ENCODE results near the gene HS3ST3A1. TPM values are rescaled to one million over a fixed set of nuclear protein-coding genes. Genes with fewer than 3 reads are reported as not detected.

HS3ST3A1 gene
- total RNA-seq, 2 experiments from 2014 or later = not detected

DNA sequence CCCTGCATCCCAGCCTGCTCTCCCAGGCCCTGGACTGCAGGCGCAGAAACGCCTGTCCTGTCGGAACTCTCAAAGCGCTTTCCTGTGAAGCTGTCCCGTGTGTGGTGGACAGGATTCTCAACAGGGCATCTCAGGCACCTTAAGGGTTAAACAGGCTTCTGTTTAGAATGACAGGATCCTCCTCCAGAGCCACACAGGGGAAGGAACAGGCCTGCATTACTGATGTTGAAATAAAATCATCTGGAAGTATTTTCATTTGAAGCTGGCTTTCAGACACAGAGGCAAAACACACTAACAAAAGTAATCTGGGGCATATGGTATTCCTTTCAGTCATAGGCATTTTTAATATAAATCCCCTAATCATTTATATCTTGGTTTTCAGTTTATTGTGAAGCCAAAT, 7.4 kb downstream of the HS3ST3A1 start:
- Mint-ChIP-seq H3K9me3 (no peaks in the 10 kb centered on the region), H3K4me1 (peaks cover 9% of the 10 kb centered on the region), H3K36me3 (no peaks in the 10 kb centered on the region), H3K27me3 (peaks cover 31% of the 10 kb centered on the region), H3K27ac (no peak overlapping the region), H3K4me3 (no peak overlapping the region)
- POLR2A ChIA-PET = no interaction called here
- DNase-seq (no peak), ATAC-seq (ENCODE audit: low read depth) (no peak)

DNA sequence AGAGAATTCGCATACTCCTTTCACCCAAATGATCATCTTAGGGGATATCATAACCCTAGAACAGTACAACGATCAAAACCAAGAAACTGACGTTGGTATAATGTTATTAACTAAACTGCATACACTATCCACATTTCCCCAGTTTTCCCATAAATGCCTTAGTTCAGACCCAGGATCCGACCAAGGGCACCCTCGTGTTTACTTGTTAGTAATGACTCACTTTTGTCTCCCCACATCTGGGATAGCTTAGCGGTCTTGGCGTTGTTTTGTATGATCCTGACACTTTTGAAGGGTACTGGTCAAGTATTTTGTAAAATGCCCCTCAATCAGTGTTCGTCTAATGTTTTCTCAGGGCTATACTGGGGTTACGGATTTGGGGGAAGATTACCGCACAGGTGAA, 8.0 kb downstream of the HS3ST3A1 start:
- H3K36me3 Mint-ChIP-seq = no peaks in the 10 kb centered on the region
- peaks cover 26% of the 10 kb centered on the region for H3K27me3 Mint-ChIP-seq
- H3K9me3 Mint-ChIP-seq = no peaks in the 10 kb centered on the region
- DNase-seq (no peak), ATAC-seq (ENCODE audit: low read depth) (no peak)
- H3K27ac Mint-ChIP-seq = no peak overlapping the region
- POLR2A ChIA-PET = interaction anchor here (0.6 kb wide), 1 partner anchor 606 kb away, joined by 5 read pairs; no protein-coding TSS in a partner anchor
- H3K4me3 Mint-ChIP-seq = no peak overlapping the region
- H3K4me1 Mint-ChIP-seq = peaks cover 9% of the 10 kb centered on the region

DNA sequence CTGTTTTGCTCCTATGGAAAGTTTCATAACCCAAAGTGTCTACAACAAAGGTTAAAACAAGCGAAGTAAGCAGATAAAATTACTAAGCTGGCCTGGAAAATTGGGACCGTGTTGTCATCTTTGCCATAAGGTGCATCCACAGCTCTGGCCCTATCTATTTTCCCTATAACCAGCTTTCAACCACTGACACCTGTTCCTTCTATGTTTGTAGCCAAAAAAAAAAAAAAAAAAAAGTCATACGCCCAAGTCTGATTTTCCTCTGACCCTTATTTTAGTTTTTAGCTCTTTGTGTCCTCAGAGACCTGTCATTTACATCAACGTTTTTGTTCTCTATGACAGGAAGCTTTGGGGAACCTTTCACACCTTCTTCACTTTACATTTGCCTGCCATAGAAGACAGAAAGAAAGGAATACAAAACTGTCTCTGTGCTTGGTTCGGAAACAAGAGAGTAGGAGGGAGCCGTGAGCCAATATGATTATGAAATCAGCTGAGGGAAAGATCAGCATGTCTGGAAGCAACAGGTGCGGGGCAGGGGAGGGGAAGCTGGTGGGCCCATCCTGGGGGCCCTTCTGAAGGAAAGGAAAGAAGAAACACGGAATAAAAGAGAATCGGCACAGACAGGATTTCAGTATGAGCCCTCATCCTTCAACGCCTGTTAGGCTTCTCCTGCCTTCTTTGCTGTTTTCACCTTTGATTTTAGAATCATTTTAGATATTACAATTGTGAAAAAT, 8.5 kb downstream of the HS3ST3A1 start:
- POLR2A ChIA-PET = interaction anchor here (0.6 kb wide), 1 partner anchor 607 kb away, joined by 5 read pairs; no protein-coding TSS in a partner anchor
- Mint-ChIP-seq H3K9me3 (no peaks in the 10 kb centered on the region), H3K36me3 (no peaks in the 10 kb centered on the region), H3K27me3 (peaks cover 20% of the 10 kb centered on the region), H3K27ac (no peak overlapping the region), H3K4me1 (peaks cover 9% of the 10 kb centered on the region), H3K4me3 (no peak overlapping the region)
- no peak for ATAC-seq (ENCODE audit: low read depth)
- DNase-seq = no peak

DNA sequence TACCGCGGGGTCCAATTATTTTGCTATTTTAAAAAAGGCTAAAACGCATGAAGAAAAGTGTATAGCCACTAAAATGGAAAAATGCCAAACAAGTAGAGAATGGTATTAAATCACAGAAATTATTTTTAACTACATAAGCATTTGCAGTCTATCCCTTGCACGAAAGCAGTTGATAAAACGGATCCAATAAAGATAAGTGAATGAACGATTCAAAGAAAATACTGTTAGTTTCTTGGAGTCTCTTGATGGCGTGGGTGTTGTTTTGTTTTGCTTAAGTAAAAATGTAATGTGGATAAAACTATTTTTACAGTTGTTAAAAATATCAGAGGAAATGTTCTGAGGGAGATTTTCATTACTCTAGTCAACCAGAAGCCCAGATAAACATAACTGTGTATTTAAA, 9.3 kb downstream of the HS3ST3A1 start:
- DNase-seq (no peak), ATAC-seq (ENCODE audit: low read depth) (no peak)
- peaks cover 14% of the 10 kb centered on the region for H3K27me3 Mint-ChIP-seq
- H3K27ac Mint-ChIP-seq = no peak overlapping the region
- H3K36me3 Mint-ChIP-seq = no peaks in the 10 kb centered on the region
- no peaks in the 10 kb centered on the region for H3K9me3 Mint-ChIP-seq
- H3K4me1 Mint-ChIP-seq = peaks cover 8% of the 10 kb centered on the region
- H3K4me3 Mint-ChIP-seq = no peak overlapping the region
- POLR2A ChIA-PET = no interaction called here

DNA sequence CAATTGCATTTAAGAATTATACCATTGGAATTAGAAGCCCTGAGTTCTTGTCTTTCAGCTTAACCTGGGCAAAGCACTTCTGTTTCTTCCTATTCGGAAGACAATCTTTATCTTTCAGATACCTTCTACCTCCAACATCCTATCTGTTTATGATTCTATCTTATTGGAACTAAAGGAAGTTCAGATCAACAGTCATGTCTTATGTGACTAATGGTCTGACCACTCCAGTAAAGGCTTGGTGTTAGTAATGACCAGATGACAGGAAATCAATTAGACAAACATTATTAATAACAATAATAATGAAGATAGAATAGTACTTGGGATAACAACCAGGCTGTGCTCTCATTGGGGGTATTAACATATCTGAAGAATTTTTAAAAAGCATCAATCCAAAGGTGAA, 11.3 kb downstream of the HS3ST3A1 start:
- Mint-ChIP-seq H3K27ac (no peak overlapping the region), H3K4me1 (peaks cover 8% of the 10 kb centered on the region), H3K9me3 (no peaks in the 10 kb centered on the region), H3K4me3 (no peak overlapping the region), H3K27me3 (peaks cover 8% of the 10 kb centered on the region), H3K36me3 (no peaks in the 10 kb centered on the region)
- POLR2A ChIA-PET = no interaction called here
- no peak for ATAC-seq (ENCODE audit: low read depth)
- DNase-seq = no peak

DNA sequence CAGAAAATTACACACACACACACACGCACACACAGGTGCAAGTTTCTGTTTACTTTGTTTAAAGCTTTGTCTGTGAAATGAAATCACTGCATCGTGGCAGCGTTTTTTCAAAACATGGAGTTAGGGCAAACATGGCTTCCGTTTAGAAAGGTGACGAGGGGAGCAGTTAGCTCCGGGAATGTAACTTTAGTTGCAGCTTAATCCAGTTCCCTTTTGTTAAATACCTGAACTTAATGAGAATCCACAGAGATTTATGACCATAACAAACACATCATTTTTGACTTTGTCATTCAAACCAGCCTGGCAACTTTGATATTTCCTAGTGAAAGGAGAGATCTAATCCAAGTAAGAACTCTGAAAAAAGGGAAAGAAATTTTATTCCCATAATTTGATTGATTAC, 12.1 kb downstream of the HS3ST3A1 start:
- POLR2A ChIA-PET = no interaction called here
- no peak overlapping the region for H3K27ac Mint-ChIP-seq
- H3K9me3 Mint-ChIP-seq = no peaks in the 10 kb centered on the region
- no peak overlapping the region for H3K4me3 Mint-ChIP-seq
- no peak for DNase-seq
- H3K27me3 Mint-ChIP-seq = peaks cover 5% of the 10 kb centered on the region
- H3K4me1 Mint-ChIP-seq = peaks cover 2% of the 10 kb centered on the region
- no peak for ATAC-seq (ENCODE audit: low read depth)
- no peaks in the 10 kb centered on the region for H3K36me3 Mint-ChIP-seq

DNA sequence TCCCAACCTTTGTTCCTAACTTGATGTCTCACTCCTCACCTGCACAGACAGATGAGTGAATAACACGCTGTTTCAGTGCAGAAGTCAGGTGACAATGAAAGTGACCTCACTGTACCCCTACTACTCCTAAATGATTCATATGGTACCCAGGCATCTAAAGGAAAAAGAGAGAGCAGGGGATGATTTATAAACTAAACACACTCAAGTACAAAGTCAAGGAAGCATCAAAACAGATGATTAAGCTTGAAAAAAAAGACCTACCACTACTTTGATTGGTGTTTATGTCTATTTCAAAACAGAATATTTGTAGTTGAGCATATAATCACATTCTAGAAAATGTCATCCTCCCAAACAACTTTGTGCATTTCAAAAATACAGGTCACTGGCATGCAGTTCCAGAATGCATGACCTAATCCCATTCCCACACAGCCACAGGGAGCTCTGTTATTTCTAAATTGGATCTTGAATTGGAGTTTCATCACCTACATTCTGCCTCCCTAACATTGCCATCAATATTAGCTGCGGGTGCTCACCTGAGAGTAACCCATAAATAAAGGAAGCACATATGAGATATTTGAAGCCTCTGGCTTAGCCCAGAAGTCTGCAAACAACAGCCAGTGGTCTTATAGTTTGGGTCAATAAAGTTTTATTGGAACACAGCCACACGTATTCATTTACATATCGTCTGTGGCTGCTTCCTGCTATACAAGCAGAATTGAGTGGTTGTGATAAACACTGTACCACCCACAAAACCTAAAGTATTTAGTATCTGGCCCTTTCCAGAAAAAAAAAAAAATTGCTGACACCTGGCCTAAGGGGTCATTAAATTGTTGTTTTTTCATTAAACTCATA, 14.0 kb downstream of the HS3ST3A1 start:
- no peaks in the 10 kb centered on the region for H3K9me3 Mint-ChIP-seq
- H3K4me3 Mint-ChIP-seq = no peak overlapping the region
- H3K36me3 Mint-ChIP-seq = no peaks in the 10 kb centered on the region
- no peak overlapping the region for H3K27ac Mint-ChIP-seq
- H3K27me3 Mint-ChIP-seq = peaks cover 3% of the 10 kb centered on the region
- ATAC-seq (ENCODE audit: low read depth) (no peak), DNase-seq (no peak)
- POLR2A ChIA-PET = no interaction called here
- H3K4me1 Mint-ChIP-seq = no peaks in the 10 kb centered on the region

DNA sequence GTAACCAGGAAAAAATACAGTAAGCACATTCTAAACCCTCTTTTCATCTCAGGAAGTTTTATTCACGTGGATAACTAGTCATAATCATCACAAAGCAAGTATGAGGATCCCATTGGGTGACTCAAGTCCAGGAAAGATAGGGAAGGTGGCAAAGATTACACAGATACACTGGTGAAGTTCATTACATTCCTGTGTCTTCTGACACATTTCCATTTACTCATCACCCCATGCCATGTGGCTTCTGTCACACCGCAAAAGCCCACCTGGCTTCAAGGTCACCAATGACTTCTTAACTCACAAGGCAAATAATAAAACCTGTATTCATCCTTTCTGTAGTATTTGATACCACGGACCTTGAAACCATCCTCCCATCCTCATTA, 17.0 kb downstream of the HS3ST3A1 start:
- DNase-seq (no peak), ATAC-seq (ENCODE audit: low read depth) (no peak)
- Mint-ChIP-seq H3K27ac (no peak overlapping the region), H3K36me3 (no peaks in the 10 kb centered on the region), H3K4me1 (no peaks in the 10 kb centered on the region), H3K27me3 (peaks cover 3% of the 10 kb centered on the region), H3K9me3 (no peaks in the 10 kb centered on the region), H3K4me3 (no peak overlapping the region)
- POLR2A ChIA-PET = no interaction called here

DNA sequence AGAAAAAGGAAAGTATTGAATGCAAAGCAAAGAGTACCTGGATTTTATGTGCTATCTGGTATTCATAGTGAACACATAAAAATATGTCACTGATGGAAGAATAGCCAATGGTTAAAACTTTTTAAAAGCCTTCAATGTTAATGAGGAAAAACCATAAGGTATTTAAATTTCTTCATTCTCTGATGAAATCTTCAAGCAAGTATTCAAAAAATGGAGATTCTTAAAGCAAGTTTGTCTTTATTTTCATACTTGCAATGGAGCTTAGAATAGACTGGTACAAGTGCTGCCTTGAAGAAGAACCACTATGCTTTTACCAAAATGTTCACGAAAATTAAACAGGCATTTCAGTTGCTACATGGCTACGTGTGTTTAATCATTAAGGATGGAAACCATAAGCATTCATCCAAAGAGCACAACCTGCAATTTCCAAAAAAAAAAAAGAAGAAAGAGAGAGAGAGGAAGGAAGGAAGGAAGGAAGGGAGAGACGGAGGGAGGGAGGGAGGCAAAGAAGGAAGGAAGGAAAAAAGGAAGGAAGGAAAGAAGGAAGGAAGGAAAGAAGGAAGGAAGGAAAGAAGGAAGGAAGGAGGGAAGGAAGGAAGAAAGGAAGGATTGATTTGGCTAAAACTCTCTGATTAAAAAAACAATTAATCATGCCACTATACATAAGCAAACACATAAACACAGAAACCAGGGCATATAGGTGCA, 17.6 kb downstream of the HS3ST3A1 start:
- Mint-ChIP-seq H3K4me1 (no peaks in the 10 kb centered on the region), H3K9me3 (no peaks in the 10 kb centered on the region), H3K27me3 (peaks cover 3% of the 10 kb centered on the region), H3K36me3 (no peaks in the 10 kb centered on the region), H3K27ac (no peak overlapping the region), H3K4me3 (no peak overlapping the region)
- POLR2A ChIA-PET = no interaction called here
- ATAC-seq (ENCODE audit: low read depth) = no peak
- no peak for DNase-seq

DNA sequence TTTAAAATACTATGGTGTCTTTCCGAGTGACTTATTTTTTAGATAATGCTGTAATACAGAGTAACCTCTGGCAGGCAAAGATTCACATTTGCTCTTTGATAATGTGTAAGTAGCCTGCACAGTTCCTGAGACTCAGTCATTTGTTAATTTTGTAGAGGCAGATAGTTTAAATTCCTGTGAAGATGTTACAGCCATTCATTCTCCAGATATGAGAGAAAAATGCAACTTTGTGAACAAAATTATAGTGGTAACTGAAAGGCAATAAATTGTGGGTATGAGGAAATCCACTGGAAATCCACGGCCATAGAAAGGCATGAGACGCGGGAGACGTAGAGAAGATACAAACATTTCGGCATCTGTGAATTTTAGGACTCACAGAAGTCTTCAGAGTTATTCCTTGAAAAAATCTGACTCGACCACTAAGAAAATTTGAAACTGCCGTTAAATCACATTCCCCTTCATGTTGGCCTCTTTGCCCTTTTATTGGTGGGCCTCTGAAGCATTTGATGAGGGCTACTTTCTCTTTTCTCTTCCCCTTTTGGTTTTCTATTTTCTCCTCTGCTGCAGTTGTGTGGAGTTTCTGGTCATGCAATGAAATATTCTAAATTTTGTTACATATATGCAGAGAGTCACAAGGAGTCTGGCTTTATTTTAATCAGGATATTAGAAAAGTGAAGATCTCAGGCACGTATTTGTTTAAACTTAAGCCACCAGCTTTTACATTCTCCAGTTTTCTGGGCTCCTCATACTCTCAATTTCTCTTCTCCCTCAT, 18.8 kb downstream of the HS3ST3A1 start:
- POLR2A ChIA-PET = no interaction called here
- H3K4me1 Mint-ChIP-seq = no peaks in the 10 kb centered on the region
- H3K27me3 Mint-ChIP-seq = peaks cover 3% of the 10 kb centered on the region
- H3K4me3 Mint-ChIP-seq = no peak overlapping the region
- H3K36me3 Mint-ChIP-seq = no peaks in the 10 kb centered on the region
- no peaks in the 10 kb centered on the region for H3K9me3 Mint-ChIP-seq
- no peak for DNase-seq
- no peak overlapping the region for H3K27ac Mint-ChIP-seq
- ATAC-seq (ENCODE audit: low read depth) = no peak

DNA sequence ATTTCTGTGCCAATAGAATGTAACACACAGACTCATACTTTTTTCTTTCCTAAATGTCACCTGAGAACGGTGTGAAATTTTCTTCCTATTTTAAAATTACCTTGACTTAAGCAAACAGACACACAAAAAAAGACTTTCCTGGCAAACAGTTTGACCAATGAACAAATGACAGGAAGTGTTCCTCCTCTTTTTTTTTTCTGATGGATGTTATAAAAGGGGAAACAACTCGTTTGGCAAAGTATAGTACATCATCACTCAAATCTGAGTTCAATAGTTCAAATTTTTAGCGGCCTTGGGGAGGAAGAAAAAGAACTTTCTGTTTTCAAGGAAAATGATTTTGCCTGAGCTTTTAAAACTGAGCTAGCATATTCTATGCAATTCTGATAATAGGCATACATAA, 19.8 kb downstream of the HS3ST3A1 start:
- no peaks in the 10 kb centered on the region for H3K9me3 Mint-ChIP-seq
- H3K27ac Mint-ChIP-seq = no peak overlapping the region
- POLR2A ChIA-PET = no interaction called here
- no peak overlapping the region for H3K4me3 Mint-ChIP-seq
- ATAC-seq (ENCODE audit: low read depth) (no peak), DNase-seq (no peak)
- H3K4me1 Mint-ChIP-seq = no peaks in the 10 kb centered on the region
- no peaks in the 10 kb centered on the region for H3K36me3 Mint-ChIP-seq
- peaks cover 3% of the 10 kb centered on the region for H3K27me3 Mint-ChIP-seq

DNA sequence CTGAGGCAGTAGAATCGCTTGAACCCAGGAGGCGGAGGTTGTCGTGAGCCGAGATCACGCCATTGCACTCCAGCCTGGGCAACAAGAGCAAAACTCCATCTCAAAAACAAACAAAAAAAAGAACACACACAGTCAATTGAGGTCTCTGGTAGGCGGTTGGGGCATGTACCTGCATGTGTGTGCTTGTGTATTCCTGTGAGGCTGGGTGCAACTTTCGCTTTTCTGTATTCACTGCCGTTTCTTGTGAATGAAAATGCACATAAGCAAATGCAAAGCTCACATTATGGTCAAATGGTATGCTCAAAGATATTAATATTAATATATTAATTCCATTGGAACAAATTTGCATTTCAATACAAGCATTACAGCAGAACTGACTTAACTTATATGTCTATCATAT, 20.9 kb downstream of the HS3ST3A1 start:
- H3K27ac Mint-ChIP-seq = no peak overlapping the region
- no peaks in the 10 kb centered on the region for H3K27me3 Mint-ChIP-seq
- ATAC-seq (ENCODE audit: low read depth) = no peak
- POLR2A ChIA-PET = no interaction called here
- H3K9me3 Mint-ChIP-seq = peaks cover 1% of the 10 kb centered on the region
- no peak for DNase-seq
- H3K4me3 Mint-ChIP-seq = no peak overlapping the region
- H3K4me1 Mint-ChIP-seq = no peaks in the 10 kb centered on the region
- H3K36me3 Mint-ChIP-seq = no peaks in the 10 kb centered on the region
